Skin epidermis (tissue), 12 donors: ENCODE measurements around the gene ARHGEF10L.

ENCODE experiments used
- H3K27ac ChIP-seq, 21 experiments: fragments of 200-600 bp; sonication (generic) in 11 of 21; one replicate each; pipeline ENCODE4 v1.5.0; 2020; ENCODE audit warnings: mild to moderate bottlenecking in 3 of 21, inconsistent platforms in 2 of 21, moderate library complexity in 2 of 21
- H3K4me3 ChIP-seq, 7 experiments: fragments of 200-600 bp; sonication (generic) in 2 of 7; one replicate each; pipeline ENCODE4 v1.5.0; 2020; ENCODE audit warnings: inconsistent platforms in 2 of 7, mild to moderate bottlenecking in 2 of 7, moderate library complexity in 1 of 7

Gene ARHGEF10L

DNA sequence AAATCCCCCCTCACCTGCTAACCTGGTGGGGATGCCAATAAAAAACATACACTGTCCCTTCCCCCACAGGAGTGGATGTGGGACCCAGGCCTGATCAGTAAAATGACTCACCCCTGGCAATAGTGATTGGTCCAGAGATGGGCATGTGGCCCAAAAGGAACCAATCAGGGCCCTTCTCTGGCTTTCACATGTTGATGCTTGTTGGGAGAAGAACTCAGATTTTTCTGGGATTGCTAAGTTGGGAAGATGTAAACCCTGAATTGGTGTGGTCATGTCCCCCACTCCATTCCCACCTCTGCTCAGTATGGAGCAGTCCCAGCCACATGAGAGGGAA lies 172.0 kb downstream of the ARHGEF10L start:
- no peak overlapping the region for H3K4me3 ChIP-seq
- H3K27ac ChIP-seq: no peak overlapping the region

DNA sequence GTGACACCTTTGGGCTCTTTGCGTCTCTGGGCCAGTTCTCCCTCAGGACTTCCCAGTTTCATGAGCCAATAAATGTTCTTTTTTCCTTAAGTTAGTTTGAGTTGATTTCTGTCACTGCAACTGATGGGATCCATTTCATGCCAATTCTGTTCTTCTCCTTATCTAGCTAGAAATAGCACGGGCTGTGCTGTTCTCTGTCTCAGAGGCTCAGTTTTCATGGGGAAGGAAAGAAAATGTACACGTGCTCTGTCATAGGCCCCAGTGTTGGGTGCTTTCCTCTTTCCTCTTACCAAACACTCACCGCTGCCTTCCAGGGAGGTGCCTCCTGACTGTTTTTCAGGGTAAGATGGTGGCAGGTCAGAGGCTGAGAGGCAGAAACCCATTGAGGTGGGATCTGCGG lies 172.4 kb downstream of the ARHGEF10L start:
- Histone ChIP-seq H3K4me3 (no peak overlapping the region), H3K27ac (no peak overlapping the region)

GRCh38 chr1:17713993-17714392 lies 174.5 kb downstream of the ARHGEF10L start:
- Histone ChIP-seq H3K4me3 (no peak overlapping the region), H3K27ac (no peak overlapping the region)

GRCh38 chr1:17717594-17718535 lies 178.4 kb downstream of the ARHGEF10L start:
- no peak overlapping the region for H3K27ac ChIP-seq
- H3K4me3 ChIP-seq: no peak overlapping the region

- no peak overlapping the region for H3K4me3 ChIP-seq
- no peak overlapping the region for H3K27ac ChIP-seq
Measured at GRCh38 chr1:17719874-17720273, 180.4 kb downstream of the ARHGEF10L start.

GRCh38 chr1:17721444-17721843 lies 181.9 kb downstream of the ARHGEF10L start:
- H3K4me3 ChIP-seq: no peak overlapping the region
- H3K27ac ChIP-seq: no peak overlapping the region

- Histone ChIP-seq H3K27ac (no peak overlapping the region), H3K4me3 (no peak overlapping the region)
Measured at GRCh38 chr1:17723684-17724083, 184.2 kb downstream of the ARHGEF10L start.

GRCh38 chr1:17724150-17724549 lies 184.7 kb downstream of the ARHGEF10L start:
- no peak overlapping the region for H3K27ac ChIP-seq
- H3K4me3 ChIP-seq: no peak overlapping the region

DNA sequence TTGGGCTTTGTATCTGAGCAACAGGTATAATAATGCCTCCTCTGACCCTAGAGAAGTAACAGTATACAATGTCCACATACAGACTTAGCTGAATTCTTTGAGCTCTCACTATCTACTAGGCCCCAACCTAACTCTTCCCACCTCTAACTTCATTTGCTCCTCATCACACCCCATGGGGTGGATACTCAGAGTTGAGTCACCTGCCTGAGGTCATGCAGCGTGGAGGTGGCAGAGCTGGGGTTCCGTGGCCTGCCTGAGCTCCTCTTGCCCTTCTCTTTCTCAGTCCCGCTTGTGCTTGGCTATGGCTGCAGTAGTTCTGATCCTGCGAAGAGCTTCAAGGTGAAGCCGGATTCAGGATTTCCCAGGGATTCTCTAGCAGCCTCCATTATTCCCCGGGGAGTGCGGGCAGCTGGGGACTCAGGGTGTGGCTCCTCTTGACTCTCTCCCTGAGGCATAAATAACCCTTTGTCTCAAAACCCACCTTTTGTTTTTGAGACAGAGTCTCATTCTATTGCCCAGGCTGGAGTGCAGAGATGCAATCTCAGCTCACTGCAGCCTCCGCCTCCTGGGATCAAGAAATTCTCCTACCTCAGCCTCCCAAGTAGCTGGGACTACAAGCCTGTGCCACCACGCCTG lies 185.7 kb downstream of the ARHGEF10L start:
- Histone ChIP-seq H3K27ac (no peak overlapping the region), H3K4me3 (no peak overlapping the region)

- Histone ChIP-seq H3K27ac (no peak overlapping the region), H3K4me3 (no peak overlapping the region)
Measured at GRCh38 chr1:17725811-17726582, 186.5 kb downstream of the ARHGEF10L start.

DNA sequence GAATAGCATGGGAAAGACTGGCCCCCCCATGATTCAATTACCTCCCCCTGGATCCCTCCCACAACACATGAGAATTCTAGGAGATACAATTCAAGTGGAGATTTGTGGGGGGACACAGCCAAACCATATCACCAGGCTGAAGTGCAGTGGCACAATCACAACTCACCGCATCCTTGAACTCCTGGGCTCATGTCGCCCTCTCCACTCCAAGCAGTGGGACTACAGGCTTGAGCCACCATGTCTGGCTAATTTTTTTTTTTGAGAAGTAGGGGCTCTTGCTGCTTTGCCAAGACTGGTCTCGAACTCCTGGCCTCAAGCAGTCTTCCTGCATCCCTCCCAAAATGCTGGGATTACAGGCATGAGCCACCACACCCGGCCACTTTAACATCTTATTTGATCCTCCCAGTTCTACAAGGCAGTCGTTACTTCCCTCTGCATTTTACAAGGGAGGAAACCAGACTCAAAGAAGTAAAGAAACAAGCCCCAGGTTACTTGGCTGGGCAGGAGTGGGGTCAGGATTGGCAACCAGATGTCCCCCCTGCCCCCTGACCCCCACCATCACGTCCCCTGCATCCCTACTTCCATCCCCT lies 188.7 kb downstream of the ARHGEF10L start:
- H3K4me3 ChIP-seq: no peak overlapping the region
- H3K27ac ChIP-seq: no peak overlapping the region

- Histone ChIP-seq H3K4me3 (no peak overlapping the region), H3K27ac (no peak overlapping the region)
Measured at GRCh38 chr1:17729248-17729647, 189.8 kb downstream of the ARHGEF10L start.

GRCh38 chr1:17729909-17730308 lies 190.4 kb downstream of the ARHGEF10L start:
- no peak overlapping the region for H3K4me3 ChIP-seq
- H3K27ac ChIP-seq: no peak overlapping the region

DNA sequence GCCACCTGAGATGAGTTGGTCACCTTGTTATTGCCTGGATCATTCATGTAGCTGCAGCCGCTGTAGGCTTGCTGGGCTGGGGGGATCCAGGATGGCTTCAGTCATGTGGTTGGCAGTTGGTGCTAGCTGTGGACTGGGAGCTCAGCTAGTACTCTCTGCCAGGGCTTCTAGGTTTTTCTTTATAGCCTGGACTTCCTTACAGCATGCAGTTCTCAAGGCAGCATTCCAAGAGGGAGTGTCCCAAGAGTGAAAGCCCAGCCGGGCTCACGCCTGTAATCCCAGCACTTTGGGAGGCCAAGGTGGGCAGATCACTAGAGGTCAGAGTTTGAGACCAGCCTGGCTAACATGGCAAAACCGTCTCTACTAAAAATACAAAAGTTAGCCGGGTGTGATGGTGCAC lies 192.0 kb downstream of the ARHGEF10L start:
- Histone ChIP-seq H3K27ac (no peak overlapping the region), H3K4me3 (no peak overlapping the region)

DNA sequence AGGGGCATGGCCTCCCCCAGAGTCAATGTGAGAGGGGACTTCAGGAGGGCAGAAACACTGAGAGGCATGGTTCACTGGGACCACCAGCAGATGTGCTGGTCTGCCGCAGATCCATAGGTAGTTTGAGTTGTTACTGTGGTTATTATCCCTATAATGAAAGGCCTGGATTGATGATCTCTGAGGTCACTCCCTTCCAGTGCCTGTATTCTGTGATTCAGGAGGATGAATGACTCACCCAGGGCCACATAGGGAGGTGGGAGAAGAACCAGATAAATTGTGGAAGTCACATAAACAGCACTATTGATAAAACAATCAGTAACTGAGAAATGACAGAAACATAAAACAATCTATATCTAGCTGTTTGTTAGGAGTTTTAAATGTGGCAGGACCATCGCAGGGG lies 193.0 kb downstream of the ARHGEF10L start:
- Histone ChIP-seq H3K27ac (no peak overlapping the region), H3K4me3 (no peak overlapping the region)

GRCh38 chr1:17733661-17734060 lies 194.2 kb downstream of the ARHGEF10L start:
- Histone ChIP-seq H3K4me3 (no peak overlapping the region), H3K27ac (no peak overlapping the region)

DNA sequence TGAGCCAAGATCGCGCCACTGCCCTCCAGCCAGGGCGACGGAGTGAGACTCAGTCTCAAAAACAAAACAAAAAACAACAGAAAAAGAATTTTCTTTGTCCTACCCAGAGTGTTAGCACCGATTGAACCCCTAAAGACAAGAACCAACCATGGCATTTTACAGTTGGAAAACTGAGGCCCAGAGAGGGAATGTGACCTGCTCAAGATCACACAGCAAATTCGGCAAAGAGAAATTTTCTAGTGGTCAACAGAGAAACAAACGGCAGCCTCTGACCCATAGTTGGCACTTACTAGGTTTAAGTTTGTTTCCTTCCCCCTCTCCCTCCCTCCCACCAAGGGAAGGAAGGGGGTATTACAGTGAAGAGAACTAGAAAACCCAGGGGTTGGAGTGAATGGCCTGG lies 195.1 kb downstream of the ARHGEF10L start:
- Histone ChIP-seq H3K27ac (no peak overlapping the region), H3K4me3 (no peak overlapping the region)

GRCh38 chr1:17735348-17735747 lies 195.8 kb downstream of the ARHGEF10L start:
- no peak overlapping the region for H3K27ac ChIP-seq
- H3K4me3 ChIP-seq: no peak overlapping the region

GRCh38 chr1:17735793-17736192 lies 196.3 kb downstream of the ARHGEF10L start:
- H3K27ac ChIP-seq: no peak overlapping the region
- H3K4me3 ChIP-seq: no peak overlapping the region

DNA sequence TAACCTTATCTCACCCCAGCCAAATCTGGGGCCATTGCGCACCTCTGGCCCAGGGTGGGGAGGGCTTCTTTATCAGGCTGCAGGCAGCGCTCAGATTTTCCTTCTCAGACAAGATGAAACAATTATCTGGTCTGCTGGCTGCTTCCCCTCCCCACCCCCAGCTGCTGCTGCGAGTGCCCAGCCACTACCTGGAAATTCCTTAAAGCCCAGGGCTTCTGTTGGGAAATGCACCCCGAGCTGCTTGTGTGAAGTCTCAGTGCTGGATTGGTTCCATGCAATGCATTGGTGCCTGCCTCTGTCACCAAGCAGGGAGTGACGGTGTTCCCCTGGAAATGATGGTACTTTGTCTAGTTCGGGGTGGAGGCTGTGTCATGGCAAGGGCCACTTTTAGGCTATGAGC lies 197.1 kb downstream of the ARHGEF10L start:
- H3K4me3 ChIP-seq: no peak overlapping the region
- no peak overlapping the region for H3K27ac ChIP-seq
